Stimulated activated CD4-positive, alpha-beta T cell treated with anti-CD3 and anti-CD28 coated beads, Interleukin-2, amount 100 ng/mL, for 4 hours (primary cell): ENCODE data around the gene PALS2.

Experiments
- DNase-seq: peaks from one replicate; pipeline ENCODE4 v3.0.0-alpha.2; 2020; ENCODE audit warnings: low read depth

Gene PALS2

GRCh38 chr7:24572997-24573553 lies at the start of gene PALS2:
Gene PALS2, plus strand, starts transcription at chr7:24573452. Its CDS starts 50,216 bp downstream, at chr7:24623668.
- DNase-seq, result peak; percentile 86

GRCh38 chr7:24531255-24531654 lies 42.0 kb upstream of the PALS2 start:
- no peak for DNase-seq

- no peak for DNase-seq
These were observed 36.6 kb upstream of the PALS2 start for GRCh38 chr7:24536682-24537081.

- DNase-seq, result no peak
These were observed 32.3 kb upstream of the PALS2 start for GRCh38 chr7:24540956-24541355.

- no peak for DNase-seq
These were observed 28.0 kb upstream of the PALS2 start for GRCh38 chr7:24545215-24545614.

- no peak for DNase-seq
These were observed 24.9 kb upstream of the PALS2 start for GRCh38 chr7:24548390-24548789.

GRCh38 chr7:24549991-24550390 lies 23.3 kb upstream of the PALS2 start:
- no peak for DNase-seq

GRCh38 chr7:24555184-24555583 lies 18.1 kb upstream of the PALS2 start:
- DNase-seq, result no peak

- DNase-seq, result no peak
These were observed 17.5 kb upstream of the PALS2 start for GRCh38 chr7:24555719-24556118.

- DNase-seq, result no peak
These were observed 12.5 kb upstream of the PALS2 start for GRCh38 chr7:24560772-24561171.

- DNase-seq, result no peak
These were observed 7.0 kb upstream of the PALS2 start for GRCh38 chr7:24566274-24566673.

- no peak for DNase-seq
These were observed 2.3 kb upstream of the PALS2 start for GRCh38 chr7:24570983-24571382.

GRCh38 chr7:24572016-24572392 lies 1.2 kb upstream of the PALS2 start:
- no peak for DNase-seq

- DNase-seq, result no peak
These were observed 757 bp upstream of the PALS2 start for GRCh38 chr7:24572393-24572996.

- DNase-seq, result peak; percentile 32
These were observed 494 bp downstream of the PALS2 start for GRCh38 chr7:24573554-24574338.

GRCh38 chr7:24574386-24574785 lies 1.1 kb downstream of the PALS2 start:
- no peak for DNase-seq

- DNase-seq, result no peak
These were observed 1.7 kb downstream of the PALS2 start for GRCh38 chr7:24574950-24575349.

GRCh38 chr7:24576171-24577025 lies 3.1 kb downstream of the PALS2 start:
- no peak for DNase-seq

- no peak for DNase-seq
These were observed 4.8 kb downstream of the PALS2 start for GRCh38 chr7:24578052-24578451.

GRCh38 chr7:24580283-24580946 lies 7.2 kb downstream of the PALS2 start:
- DNase-seq, result no peak

GRCh38 chr7:24582166-24582565 lies 8.9 kb downstream of the PALS2 start:
- DNase-seq, result no peak

GRCh38 chr7:24587853-24588252 lies 14.6 kb downstream of the PALS2 start:
- DNase-seq, result peak; percentile 22
